RWPE2 (cell line): ENCODE data around the gene LAMA1.

Experiments used
- ATAC-seq: fragments of 200-7000 bp; cut with Tn5 transposase; 3 replicates; pipeline ENCODE4 v1.9.1; 2021; ENCODE audit warnings: low read depth
- DNase-seq: peaks from one replicate; pipeline ENCODE4 v3.0.0-alpha.2; 2020; ENCODE audit warnings: low spot score
- H3K27ac ChIP-seq: fragments of 450-650 bp; 2 replicates; pipeline ENCODE4 v1.5.1; 2017; ENCODE audit warnings: mild to moderate bottlenecking; ENCODE audit not compliant: poor library complexity, severe bottlenecking
- H3K27me3 ChIP-seq: fragments of 250-450 bp; sonication (Bioruptor Pico); 2 replicates; pipeline ENCODE4 v1.5.1; 2021; ENCODE audit warnings: mild to moderate bottlenecking, moderate library complexity; ENCODE audit not compliant: insufficient read depth, poor library complexity, severe bottlenecking
- H3K36me3 ChIP-seq: fragments of 250-450 bp; sonication (Bioruptor Pico); 2 replicates; pipeline ENCODE4 v1.5.1; 2020; ENCODE audit warnings: low read depth, mild to moderate bottlenecking, moderate library complexity
- H3K4me1 ChIP-seq: fragments of 250-450 bp; sonication (Bioruptor Pico); 2 replicates; pipeline ENCODE4 v1.5.1; 2021; ENCODE audit warnings: mild to moderate bottlenecking, moderate library complexity; ENCODE audit not compliant: insufficient read depth, poor library complexity, severe bottlenecking
- H3K4me3 ChIP-seq: fragments of 250-450 bp; sonication (Bioruptor Pico); 2 replicates; pipeline ENCODE4 v1.5.1; 2021; ENCODE audit warnings: mild to moderate bottlenecking, moderate library complexity; ENCODE audit not compliant: severe bottlenecking
- H3K9me3 ChIP-seq: fragments of 250-450 bp; sonication (Bioruptor Pico); 2 replicates; pipeline ENCODE4 v1.5.1; 2021; ENCODE audit warnings: mild to moderate bottlenecking, moderate library complexity; ENCODE audit not compliant: severe bottlenecking
- TF ChIP-seq, protein P1 (sequence below): fragments of 450-650 bp; IDR thresholded peaks from one replicate; pipeline ENCODE4 v1.5.1; 2017; ENCODE audit warnings: mild to moderate bottlenecking, moderate library complexity; ENCODE audit not compliant: poor library complexity, severe bottlenecking

LAMA1 gene

GRCh38 chr18:7133181-7133580, 15.6 kb upstream of the LAMA1 start:
- Histone ChIP-seq H3K36me3 (no peaks in the 10 kb centered on the region), H3K4me1 (no peaks in the 10 kb centered on the region), H3K27ac (no peak overlapping the region), H3K27me3 (no peaks in the 10 kb centered on the region), H3K9me3 (no peaks in the 10 kb centered on the region), H3K4me3 (no peak overlapping the region)
- TF ChIP-seq, protein P1, sequence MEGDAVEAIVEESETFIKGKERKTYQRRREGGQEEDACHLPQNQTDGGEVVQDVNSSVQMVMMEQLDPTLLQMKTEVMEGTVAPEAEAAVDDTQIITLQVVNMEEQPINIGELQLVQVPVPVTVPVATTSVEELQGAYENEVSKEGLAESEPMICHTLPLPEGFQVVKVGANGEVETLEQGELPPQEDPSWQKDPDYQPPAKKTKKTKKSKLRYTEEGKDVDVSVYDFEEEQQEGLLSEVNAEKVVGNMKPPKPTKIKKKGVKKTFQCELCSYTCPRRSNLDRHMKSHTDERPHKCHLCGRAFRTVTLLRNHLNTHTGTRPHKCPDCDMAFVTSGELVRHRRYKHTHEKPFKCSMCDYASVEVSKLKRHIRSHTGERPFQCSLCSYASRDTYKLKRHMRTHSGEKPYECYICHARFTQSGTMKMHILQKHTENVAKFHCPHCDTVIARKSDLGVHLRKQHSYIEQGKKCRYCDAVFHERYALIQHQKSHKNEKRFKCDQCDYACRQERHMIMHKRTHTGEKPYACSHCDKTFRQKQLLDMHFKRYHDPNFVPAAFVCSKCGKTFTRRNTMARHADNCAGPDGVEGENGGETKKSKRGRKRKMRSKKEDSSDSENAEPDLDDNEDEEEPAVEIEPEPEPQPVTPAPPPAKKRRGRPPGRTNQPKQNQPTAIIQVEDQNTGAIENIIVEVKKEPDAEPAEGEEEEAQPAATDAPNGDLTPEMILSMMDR: no peak
- DNase-seq: no peak
- no peak for ATAC-seq

- Histone ChIP-seq H3K4me1 (no peaks in the 10 kb centered on the region), H3K4me3 (no peak overlapping the region), H3K36me3 (no peaks in the 10 kb centered on the region), H3K27ac (no peak overlapping the region), H3K9me3 (no peaks in the 10 kb centered on the region), H3K27me3 (no peaks in the 10 kb centered on the region)
- ATAC-seq (no peak), DNase-seq (no peak)
- TF ChIP-seq, protein P1: no peak
Observed at GRCh38 chr18:7132356-7133150, 15.0 kb upstream of the LAMA1 start.

- H3K27ac ChIP-seq: no peak overlapping the region
- H3K4me3 ChIP-seq: no peak overlapping the region
- TF ChIP-seq, protein P1: no peak
- no peaks in the 10 kb centered on the region for H3K36me3 ChIP-seq
- peaks cover 16% of the 10 kb centered on the region for H3K27me3 ChIP-seq
- H3K9me3 ChIP-seq: no peaks in the 10 kb centered on the region
- no peak for ATAC-seq
- no peaks in the 10 kb centered on the region for H3K4me1 ChIP-seq
- DNase-seq: no peak
Observed at GRCh38 chr18:7122376-7122775, 4.8 kb upstream of the LAMA1 start.

- Histone ChIP-seq H3K4me3 (peak overlapping the region; percentile 37), H3K9me3 (no peaks in the 10 kb centered on the region), H3K36me3 (no peaks in the 10 kb centered on the region), H3K27me3 (peaks cover 32% of the 10 kb centered on the region), H3K27ac (no peak overlapping the region), H3K4me1 (no peaks in the 10 kb centered on the region)
- TF ChIP-seq, protein P1: no peak
- DNase-seq (no peak), ATAC-seq (peak; percentile 49)
Observed at GRCh38 chr18:7116792-7117389, 706 bp downstream of the LAMA1 start.
